Large intestine (tissue), 3 donors: ENCODE measurements around the gene ERF. TPM values are rescaled to one million over a fixed set of nuclear protein-coding genes. Genes with fewer than 3 reads are reported as not detected.

Source experiments
- DNase-seq, 2 donors: peaks; one replicate each; pipeline versions ENCODE4 v3.0.0 to v3.0.0-alpha.2; 2013
- H3K27ac ChIP-seq: one replicate; pipeline ENCODE4 v1.5.1; 2013; ENCODE audit warnings: low read length
- H3K27me3 ChIP-seq: 2 replicates; pipeline ENCODE4 v1.6.1; 2013; ENCODE audit warnings: low read length; ENCODE audit not compliant: control insufficient read depth, insufficient read depth
- H3K36me3 ChIP-seq: 2 replicates; pipeline ENCODE4 v1.6.1; 2013; ENCODE audit warnings: low read length; ENCODE audit not compliant: control insufficient read depth, insufficient read depth
- H3K4me1 ChIP-seq: one replicate; pipeline ENCODE4 v1.6.1; 2013; ENCODE audit warnings: low read length; ENCODE audit not compliant: control insufficient read depth, insufficient read depth
- H3K4me3 ChIP-seq: one replicate; pipeline ENCODE4 v1.5.1; 2013; ENCODE audit warnings: low read length
- H3K9me3 ChIP-seq: one replicate; pipeline ENCODE4 v1.6.1; 2013; ENCODE audit warnings: mild to moderate bottlenecking, low read depth, low read length, moderate library complexity; ENCODE audit not compliant: control insufficient read depth
- WGBS: methylation state at CpG from one replicate; pipeline ENCODE4 v1.1.5; 2013; ENCODE audit warnings: low lambda C conversion rate; ENCODE audit not compliant: insufficient coverage; 5-methylcytosine and 5-hydroxymethylcytosine counted together
- polyA plus RNA-seq: library from polyadenylated mRNA; unstranded; fragments of 120-200 nt; gene quantifications from one replicate; pipeline ENCODE4 v1.2.1, GENCODE V29; 2013

ERF gene
- polyA plus RNA-seq, 1 donor, result 70.3 TPM

DNA sequence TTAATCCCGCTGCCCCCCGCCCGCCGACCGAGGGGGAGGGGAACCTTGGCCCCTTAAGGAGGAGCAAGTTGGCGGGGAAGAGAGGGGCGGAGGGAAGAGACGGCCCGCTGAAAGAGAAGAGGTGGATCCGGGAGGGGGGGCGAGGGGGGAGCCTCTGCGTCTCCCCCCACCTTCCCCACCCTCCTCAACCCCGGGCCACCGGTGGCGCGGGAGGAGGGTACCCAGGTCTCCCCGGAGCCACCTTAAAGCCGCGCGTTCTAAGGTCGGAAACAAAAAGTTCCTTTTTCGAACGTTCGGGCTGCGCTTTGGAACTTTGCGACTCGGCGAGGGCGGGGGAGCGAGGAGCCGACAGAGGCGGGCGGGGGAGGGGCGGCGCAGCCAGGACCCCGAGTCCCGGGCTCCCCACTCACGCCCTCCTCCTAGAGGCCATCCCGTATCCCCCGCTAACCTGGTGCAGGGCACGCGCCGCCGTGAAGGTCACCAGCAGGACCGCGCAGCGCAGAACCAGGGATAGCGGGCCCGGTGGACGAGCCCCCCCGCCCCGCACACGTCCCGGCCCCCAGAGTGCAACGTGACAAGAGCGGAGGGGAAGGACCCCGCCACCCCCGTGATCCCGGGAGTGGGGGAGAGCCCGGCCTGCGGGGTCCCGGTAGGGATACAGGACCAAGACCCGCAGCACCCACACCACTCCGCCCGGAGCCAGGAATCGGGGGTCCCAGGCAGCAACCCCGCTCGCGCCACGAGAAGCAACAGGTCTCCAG is 659 bp downstream of the ERF start:
- WGBS, result no CpG with 5 or more reads among the region's 70 CpGs
- Histone ChIP-seq H3K27me3 (no peaks in the 10 kb centered on the region), H3K36me3 (peaks cover 13% of the 10 kb centered on the region), H3K9me3 (peaks cover 2% of the 10 kb centered on the region), H3K4me3 (peak overlapping the region; percentile 94), H3K27ac (peak overlapping the region; percentile 98), H3K4me1 (peaks cover 40% of the 10 kb centered on the region)
- DNase-seq, result peak in 1 of 2 donors; percentile 92

DNA sequence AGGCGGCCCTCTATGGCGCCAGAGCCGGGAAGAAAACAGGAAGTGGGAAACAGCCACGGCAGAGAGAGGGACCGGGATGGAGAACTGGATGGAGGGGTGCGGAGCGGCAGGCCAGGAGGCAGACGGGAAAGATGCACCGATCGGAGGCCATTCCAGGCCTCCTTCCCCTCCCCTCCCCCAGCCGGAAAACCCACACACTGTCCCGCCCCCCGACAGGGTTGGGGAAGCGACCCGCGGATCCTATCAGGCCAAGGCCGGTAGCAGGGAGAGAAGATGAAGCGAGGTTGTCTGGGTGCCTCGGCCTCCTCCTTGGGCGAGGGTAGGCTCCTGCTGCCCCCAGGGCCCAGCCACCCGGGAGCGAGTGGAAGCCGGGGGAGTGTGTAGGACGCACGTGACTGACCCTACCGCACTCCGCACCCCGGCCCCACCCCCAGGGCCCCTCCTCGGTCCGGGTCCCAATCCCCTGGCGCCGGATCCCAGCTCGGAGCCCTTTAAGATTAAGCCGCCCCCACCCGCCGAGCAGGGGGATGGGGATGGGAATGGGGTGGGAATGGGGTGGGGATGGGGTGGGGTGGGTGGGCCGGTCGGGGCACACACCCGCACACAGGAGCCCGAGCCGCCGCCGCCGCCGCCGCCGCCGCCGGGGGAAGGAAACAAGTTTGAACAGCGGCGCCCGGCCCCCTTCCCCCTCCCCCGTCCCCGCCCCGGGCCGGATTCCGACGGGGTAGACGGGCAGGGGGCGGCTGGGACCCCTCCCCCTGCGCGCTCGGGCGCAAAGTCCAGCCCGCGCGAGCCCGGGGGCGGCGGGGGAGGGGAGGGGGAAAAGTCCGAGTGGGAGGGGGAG is 1.5 kb downstream of the ERF start:
- no CpG with 5 or more reads among the region's 71 CpGs for WGBS
- H3K27ac ChIP-seq, result peak overlapping the region; percentile 98
- H3K36me3 ChIP-seq, result peaks cover 21% of the 10 kb centered on the region
- H3K4me3 ChIP-seq, result peak overlapping the region; percentile 94
- DNase-seq, result peak in 1 of 2 donors; percentile 66
- no peaks in the 10 kb centered on the region for H3K27me3 ChIP-seq
- H3K9me3 ChIP-seq, result peaks cover 2% of the 10 kb centered on the region
- peaks cover 37% of the 10 kb centered on the region for H3K4me1 ChIP-seq

DNA sequence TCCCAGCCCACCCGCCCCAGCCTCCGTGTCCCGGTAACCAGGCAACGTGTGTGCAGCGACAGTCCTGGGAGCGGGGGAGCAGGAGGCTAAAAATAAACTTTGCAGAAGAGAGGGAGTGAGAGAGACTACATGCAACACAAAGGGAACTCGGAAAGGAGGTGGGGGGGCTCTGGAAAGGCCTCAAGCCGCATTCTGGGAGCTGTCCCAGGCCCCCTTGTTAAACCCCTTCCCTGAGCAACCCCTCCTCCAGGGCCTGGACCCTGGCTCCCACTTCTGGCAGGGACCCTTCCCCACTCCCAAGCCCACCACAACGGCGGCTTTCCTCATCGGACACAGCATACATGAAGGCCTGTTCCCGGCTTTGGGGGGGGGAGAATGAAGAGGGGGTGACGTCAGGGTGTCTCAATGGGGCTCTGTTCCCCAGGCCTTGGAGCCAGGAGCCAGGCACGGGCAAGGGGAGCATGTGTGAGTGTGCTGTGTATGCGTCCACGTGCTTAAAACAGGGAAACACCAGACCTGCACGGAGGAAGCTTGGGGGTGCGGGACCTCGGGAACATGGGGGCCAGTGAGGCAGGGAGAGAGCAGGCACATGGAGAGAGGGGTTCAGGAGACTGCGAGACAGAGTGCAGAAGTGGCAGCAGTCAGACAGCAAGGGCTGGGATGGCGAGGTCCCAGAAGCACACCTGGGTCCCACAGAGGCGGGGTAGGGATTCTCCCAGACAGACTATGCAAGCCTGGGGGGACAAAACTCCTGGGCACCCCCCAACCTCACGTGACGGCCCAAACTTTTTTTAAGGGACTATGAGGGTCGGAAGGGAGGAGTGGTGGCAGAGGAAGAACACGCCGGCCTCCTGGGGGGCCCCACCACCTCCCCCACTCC is 2.3 kb downstream of the ERF start:
- peak in 1 of 2 donors; percentile 58 for DNase-seq
- peaks cover 24% of the 10 kb centered on the region for H3K36me3 ChIP-seq
- H3K9me3 ChIP-seq, result peaks cover 2% of the 10 kb centered on the region
- H3K27me3 ChIP-seq, result no peaks in the 10 kb centered on the region
- peaks cover 37% of the 10 kb centered on the region for H3K4me1 ChIP-seq
- H3K27ac ChIP-seq, result peak overlapping the region; percentile 70
- H3K4me3 ChIP-seq, result peak overlapping the region; percentile 94
- no CpG with 5 or more reads among the region's 27 CpGs for WGBS

DNA sequence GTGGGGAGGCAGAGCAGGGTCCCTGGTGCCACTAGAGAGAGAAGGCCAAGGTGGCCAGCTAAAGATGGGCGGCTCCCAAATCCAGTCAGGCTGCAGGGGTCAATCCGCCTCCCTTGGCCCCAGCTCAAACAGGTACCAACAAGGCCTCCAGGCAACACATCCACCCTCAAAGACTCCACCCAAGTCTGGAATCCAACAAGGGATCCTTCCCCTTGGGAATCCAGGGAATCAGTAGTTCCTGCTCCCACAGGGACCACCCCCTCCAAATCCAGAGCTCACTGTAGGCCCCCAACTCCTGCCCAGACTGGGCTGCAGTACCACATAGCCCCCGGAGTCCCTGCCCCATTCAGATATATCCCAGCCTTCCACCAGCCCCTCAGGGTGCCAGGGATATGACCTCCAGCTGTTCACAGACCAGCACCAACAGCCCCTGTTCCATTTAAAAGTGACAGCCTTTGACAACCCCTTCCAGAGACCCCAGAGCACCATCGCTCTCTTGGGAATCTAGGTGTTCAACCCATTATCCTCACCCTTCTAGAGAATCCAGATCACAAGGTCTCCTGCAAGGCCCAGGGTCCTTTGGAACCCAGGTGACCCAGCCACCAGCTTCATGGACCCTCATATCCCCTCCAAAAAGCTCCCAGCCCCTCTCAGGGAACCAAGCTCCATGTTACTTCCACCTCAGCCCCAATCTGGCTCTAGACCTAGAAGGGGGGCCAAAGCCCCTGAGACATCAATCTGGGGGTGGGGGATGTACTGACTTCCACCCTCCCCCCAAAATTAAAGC is 3.2 kb downstream of the ERF start:
- no peak for DNase-seq
- peaks cover 28% of the 10 kb centered on the region for H3K36me3 ChIP-seq
- no peaks in the 10 kb centered on the region for H3K27me3 ChIP-seq
- peaks cover 37% of the 10 kb centered on the region for H3K4me1 ChIP-seq
- WGBS, result no CpG with 5 or more reads among the region's 4 CpGs
- peaks cover 2% of the 10 kb centered on the region for H3K9me3 ChIP-seq
- peak overlapping the region; percentile 94 for H3K4me3 ChIP-seq
- H3K27ac ChIP-seq, result peak overlapping the region; percentile 53

DNA sequence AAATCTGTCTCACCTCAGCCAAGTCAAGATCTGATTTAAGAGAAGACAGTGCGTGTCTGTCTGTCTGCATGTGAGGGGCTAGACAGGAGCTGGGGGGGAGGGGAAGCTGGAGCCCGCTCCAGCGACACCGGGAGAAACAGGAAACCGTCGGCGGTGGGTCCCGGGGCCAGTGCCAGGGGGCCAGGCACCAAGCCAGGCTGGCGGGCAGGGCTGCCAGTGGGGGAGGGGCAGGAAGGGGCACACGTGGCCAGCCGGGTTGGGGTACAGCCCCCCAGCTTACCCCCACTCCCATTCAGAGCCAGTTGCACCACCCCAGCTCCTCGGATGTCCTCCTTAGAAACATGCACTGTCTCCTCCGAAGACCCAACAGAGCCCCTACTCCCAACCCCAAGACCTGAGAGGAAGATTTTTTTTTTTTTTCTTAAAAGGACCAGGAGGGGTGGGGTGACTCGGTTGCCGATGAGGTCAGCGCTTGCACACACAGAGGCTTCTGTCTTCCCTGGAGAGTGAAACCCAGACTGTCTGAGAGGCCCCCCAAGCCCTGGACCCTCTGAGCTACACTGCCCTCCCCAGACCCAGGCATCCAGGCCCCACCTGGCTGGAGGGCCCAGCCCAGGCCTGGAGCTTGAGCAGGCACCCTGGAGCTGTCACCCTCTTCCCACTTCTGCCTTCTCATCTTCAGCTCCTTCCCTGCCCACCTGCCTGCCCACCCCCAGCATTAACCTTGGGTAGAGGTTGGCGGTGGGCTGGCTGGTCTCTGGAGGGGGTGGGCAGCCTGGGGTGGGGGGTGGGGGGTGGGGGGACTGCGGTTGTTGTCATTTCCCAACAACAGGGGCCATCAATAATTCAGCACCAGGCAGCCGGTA is 4.0 kb downstream of the ERF start:
- Histone ChIP-seq H3K36me3 (peaks cover 32% of the 10 kb centered on the region), H3K27ac (peak overlapping the region; percentile 53), H3K9me3 (peaks cover 2% of the 10 kb centered on the region), H3K4me3 (no peak overlapping the region), H3K27me3 (no peaks in the 10 kb centered on the region), H3K4me1 (peaks cover 30% of the 10 kb centered on the region)
- DNase-seq, result no peak
- no CpG with 5 or more reads among the region's 19 CpGs for WGBS

DNA sequence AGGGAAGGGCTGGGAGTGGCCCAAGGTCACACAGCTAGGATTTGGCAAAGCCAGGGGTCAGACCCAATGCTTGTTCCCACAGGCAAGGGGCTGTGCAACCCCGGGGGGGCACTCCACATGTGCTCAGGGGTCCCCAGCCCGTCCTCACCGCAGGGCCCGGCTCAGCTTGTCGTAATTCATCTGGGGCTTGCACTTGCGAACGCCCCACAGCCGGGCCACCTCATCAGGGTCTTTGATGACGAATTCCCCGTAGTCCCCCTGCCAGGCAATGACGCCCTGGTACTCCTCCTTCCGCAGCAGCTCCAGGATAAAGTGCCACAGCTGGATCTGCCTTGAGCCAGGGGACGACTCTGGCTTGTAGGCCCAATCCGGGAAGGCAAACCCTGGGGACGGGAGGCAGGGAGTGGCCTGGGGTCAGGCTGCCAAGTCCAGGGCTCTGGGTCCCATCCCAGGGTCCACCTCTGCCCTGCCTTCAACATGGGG is 4.7 kb downstream of the ERF start:
- Histone ChIP-seq H3K4me1 (peaks cover 26% of the 10 kb centered on the region), H3K9me3 (peaks cover 2% of the 10 kb centered on the region), H3K4me3 (no peak overlapping the region), H3K27ac (no peak overlapping the region), H3K36me3 (peaks cover 32% of the 10 kb centered on the region), H3K27me3 (no peaks in the 10 kb centered on the region)
- WGBS, result no CpG with 5 or more reads among the region's 15 CpGs
- DNase-seq, result no peak

DNA sequence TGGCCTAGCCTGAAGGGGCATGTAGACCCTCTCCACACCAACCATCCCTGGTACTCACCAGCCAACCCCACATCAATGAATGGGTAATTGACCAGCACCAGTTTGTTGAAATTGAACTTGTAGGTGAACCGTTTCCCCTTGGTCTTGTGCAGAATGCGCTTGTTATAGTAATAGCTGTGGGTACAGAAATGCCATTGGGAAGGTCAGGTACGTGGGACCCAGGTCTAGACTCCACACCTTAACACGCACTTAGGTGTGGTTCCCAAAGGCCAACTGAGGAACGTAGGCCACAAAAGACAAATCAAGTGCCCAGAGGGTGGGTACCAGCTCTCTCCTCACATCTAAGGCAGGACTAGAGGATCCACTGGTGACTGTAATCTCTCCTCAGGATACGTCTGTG is 5.2 kb downstream of the ERF start:
- Histone ChIP-seq H3K9me3 (peaks cover 2% of the 10 kb centered on the region), H3K4me3 (no peak overlapping the region), H3K4me1 (peaks cover 30% of the 10 kb centered on the region), H3K27me3 (no peaks in the 10 kb centered on the region), H3K27ac (no peak overlapping the region), H3K36me3 (peaks cover 32% of the 10 kb centered on the region)
- WGBS, result no CpG with 5 or more reads among the region's 6 CpGs
- DNase-seq, result no peak

DNA sequence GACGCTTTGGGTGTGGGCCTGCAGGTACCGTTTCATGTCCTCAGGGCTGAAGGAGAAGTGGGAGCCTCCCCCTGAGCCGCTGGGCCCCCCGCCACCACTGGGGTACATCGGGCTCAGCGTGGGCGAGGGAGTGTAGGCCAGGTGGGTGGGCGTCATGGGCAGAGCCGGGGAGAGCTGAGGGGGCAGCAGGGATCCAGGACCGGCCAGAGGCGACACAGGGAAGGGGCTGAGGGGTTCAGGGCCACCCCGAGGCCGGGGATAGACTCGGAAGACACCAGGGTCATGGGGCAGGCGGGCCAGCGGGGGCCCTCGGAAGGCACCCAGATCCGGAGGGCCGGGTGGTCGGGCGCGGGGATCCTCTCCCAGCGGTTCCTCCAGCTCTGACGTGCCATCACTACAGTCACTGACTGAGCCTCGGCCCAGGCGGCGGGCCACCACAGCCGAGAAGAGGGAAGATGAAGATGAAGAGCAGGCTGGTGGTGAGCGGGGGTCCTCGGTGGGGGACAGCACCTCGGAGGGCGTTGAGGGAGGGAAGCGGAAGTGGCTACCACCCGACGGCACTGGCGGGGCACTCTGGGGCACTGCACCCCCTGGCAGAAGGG is 5.7 kb downstream of the ERF start:
- Histone ChIP-seq H3K4me3 (no peak overlapping the region), H3K9me3 (peaks cover 2% of the 10 kb centered on the region), H3K36me3 (peaks cover 32% of the 10 kb centered on the region), H3K27me3 (no peaks in the 10 kb centered on the region), H3K27ac (no peak overlapping the region), H3K4me1 (peaks cover 30% of the 10 kb centered on the region)
- no peak for DNase-seq
- no CpG with 5 or more reads among the region's 36 CpGs for WGBS
